ENCODE data around the gene INPP5A.

The INPP5A gene

GRCh38 chr10:132602614-132603013, 65.0 kb downstream of the INPP5A start:
- no peak for DNase-seq

GRCh38 chr10:132603851-132604533, 66.4 kb downstream of the INPP5A start:
- no peak for DNase-seq

- no peak for DNase-seq
These were observed 67.1 kb downstream of the INPP5A start for GRCh38 chr10:132604686-132605085.

GRCh38 chr10:132605390-132605789, 67.8 kb downstream of the INPP5A start:
- no peak for DNase-seq

- DNase-seq = no peak
These were observed 68.5 kb downstream of the INPP5A start for GRCh38 chr10:132606031-132606491.

GRCh38 chr10:132606536-132607316, 69.1 kb downstream of the INPP5A start:
- no peak for DNase-seq

- DNase-seq = no peak
These were observed 69.9 kb downstream of the INPP5A start for GRCh38 chr10:132607491-132607890.

GRCh38 chr10:132607961-132608495, 70.4 kb downstream of the INPP5A start:
- DNase-seq = no peak

- no peak for DNase-seq
These were observed 71.1 kb downstream of the INPP5A start for GRCh38 chr10:132608511-132609195.

GRCh38 chr10:132609211-132609610, 71.6 kb downstream of the INPP5A start:
- DNase-seq = no peak

GRCh38 chr10:132610071-132610701, 72.6 kb downstream of the INPP5A start:
- DNase-seq = no peak

GRCh38 chr10:132611026-132611910, 73.7 kb downstream of the INPP5A start:
- DNase-seq = no peak

GRCh38 chr10:132611986-132612385, 74.4 kb downstream of the INPP5A start:
- no peak for DNase-seq

- DNase-seq = no peak
These were observed 75.3 kb downstream of the INPP5A start for GRCh38 chr10:132612571-132613504.

- DNase-seq = no peak
These were observed 76.2 kb downstream of the INPP5A start for GRCh38 chr10:132613566-132614348.

- no peak for DNase-seq
These were observed 77.1 kb downstream of the INPP5A start for GRCh38 chr10:132614431-132615340.

- no peak for DNase-seq
These were observed 78.0 kb downstream of the INPP5A start for GRCh38 chr10:132615341-132616169.

All from NCI-H446 (cell line).